SK-N-SH (cell line): Measurements from ENCODE around the gene PLEK2.

Experiments
- CTCF ChIP-seq: fragments of 200-600 bp; sonication (generic); IDR thresholded peaks from 2 replicates; pipeline ENCODE4 v1.6.1; 2017; ENCODE audit warnings: antibody characterized with exemption, mild to moderate bottlenecking, moderate library complexity
- REST ChIP-seq: IDR thresholded peaks from 2 replicates; pipeline ENCODE4 v1.6.1; 2012; ENCODE audit warnings: mild to moderate bottlenecking, low read depth, low read length, moderate library complexity

- TF ChIP-seq CTCF (no peak), REST (no peak)
Measured at GRCh38 chr14:67397536-67397935, 14.4 kb downstream of the PLEK2 start.
